Parathyroid adenoma (tissue), 2 donors: ENCODE measurements around the gene SECISBP2.

ENCODE experiments used
- H2AFZ ChIP-seq: fragments of 300-600 bp; sonication (generic); one replicate; pipeline ENCODE4 v1.7.0; 2017; ENCODE audit warnings: antibody characterized with exemption, mild to moderate bottlenecking
- H3K27ac ChIP-seq: fragments of 300-600 bp; sonication (generic); one replicate; pipeline ENCODE4 v1.7.0; 2017
- H3K27me3 ChIP-seq: fragments of 300-600 bp; sonication (generic); one replicate; pipeline ENCODE4 v1.7.0; 2017; ENCODE audit warnings: low read length; ENCODE audit not compliant: control insufficient read depth, insufficient read depth
- H3K36me3 ChIP-seq: fragments of 300-600 bp; sonication (generic); one replicate; pipeline ENCODE4 v1.7.0; 2017; ENCODE audit warnings: low read length; ENCODE audit not compliant: control insufficient read depth, insufficient read depth
- H3K4me1 ChIP-seq: fragments of 300-600 bp; sonication (generic); one replicate; pipeline ENCODE4 v1.7.0; 2017; ENCODE audit warnings: control low read depth
- H3K4me2 ChIP-seq: fragments of 300-600 bp; sonication (generic); one replicate; pipeline ENCODE4 v1.7.0; 2017; ENCODE audit warnings: low read length
- H3K4me3 ChIP-seq: fragments of 300-600 bp; sonication (generic); one replicate; pipeline ENCODE4 v1.7.0; 2017; ENCODE audit warnings: low read depth, low read length
- H3K79me2 ChIP-seq: fragments of 300-600 bp; sonication (generic); one replicate; pipeline ENCODE4 v1.7.0; 2017; ENCODE audit warnings: control low read depth
- H3K9ac ChIP-seq: fragments of 300-600 bp; sonication (generic); one replicate; pipeline ENCODE4 v1.7.0; 2017; ENCODE audit warnings: mild to moderate bottlenecking
- H3K9me3 ChIP-seq: fragments of 300-600 bp; sonication (generic); one replicate; pipeline ENCODE4 v1.7.0; 2017; ENCODE audit warnings: low read length; ENCODE audit not compliant: control insufficient read depth
- TF ChIP-seq, protein P1 (sequence below): fragments of 300-600 bp; sonication (generic); IDR thresholded peaks from one replicate; pipeline ENCODE4 v1.7.0; 2017; ENCODE audit warnings: antibody characterized with exemption, mild to moderate bottlenecking
- donor health status: primary hyperparathyroidism.

SECISBP2 gene

DNA sequence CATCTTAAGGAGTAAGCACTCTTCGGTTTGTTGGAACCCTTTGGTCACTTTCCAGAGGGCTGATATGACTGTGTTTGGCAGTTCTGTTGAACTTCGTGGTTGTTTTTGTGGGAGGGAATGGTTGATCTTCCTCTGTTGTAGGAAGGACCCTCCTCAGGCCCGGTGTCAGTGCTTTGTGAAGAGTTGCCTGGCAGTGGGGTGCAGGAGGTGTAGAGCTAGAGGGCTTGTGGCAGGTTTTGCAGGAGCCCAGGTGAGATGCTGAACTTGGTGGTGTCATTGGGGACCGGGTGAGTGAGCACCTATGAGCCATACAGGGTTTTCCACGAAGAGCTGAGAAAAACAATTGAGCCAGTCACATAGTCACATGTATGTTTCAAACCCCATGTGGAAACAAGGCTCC is 27.2 kb downstream of the SECISBP2 start:
- no peak overlapping the region for H3K9ac ChIP-seq
- H3K36me3 ChIP-seq: no peaks in the 10 kb centered on the region
- H3K27ac ChIP-seq: no peak overlapping the region

DNA sequence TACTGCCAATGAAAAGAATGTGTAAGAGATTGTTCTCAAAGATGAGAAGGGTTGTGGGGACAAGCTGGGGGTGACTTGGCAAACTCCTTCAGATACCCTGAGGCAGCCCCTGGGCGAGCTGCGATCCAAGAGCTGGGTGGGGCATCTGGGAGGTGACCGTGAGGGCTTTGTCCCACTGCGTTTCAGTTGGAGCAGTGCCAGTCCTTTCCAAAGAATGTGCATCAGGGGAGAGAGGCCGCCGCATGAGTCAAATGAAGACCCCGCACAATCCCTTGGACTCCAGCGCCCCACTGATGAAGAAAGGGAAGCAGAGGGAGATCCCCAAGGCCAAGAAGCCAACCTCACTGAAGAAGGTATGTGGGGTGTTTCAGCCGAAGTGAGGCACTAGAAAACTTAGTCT is 28.4 kb downstream of the SECISBP2 start:
- TF ChIP-seq, protein P1, sequence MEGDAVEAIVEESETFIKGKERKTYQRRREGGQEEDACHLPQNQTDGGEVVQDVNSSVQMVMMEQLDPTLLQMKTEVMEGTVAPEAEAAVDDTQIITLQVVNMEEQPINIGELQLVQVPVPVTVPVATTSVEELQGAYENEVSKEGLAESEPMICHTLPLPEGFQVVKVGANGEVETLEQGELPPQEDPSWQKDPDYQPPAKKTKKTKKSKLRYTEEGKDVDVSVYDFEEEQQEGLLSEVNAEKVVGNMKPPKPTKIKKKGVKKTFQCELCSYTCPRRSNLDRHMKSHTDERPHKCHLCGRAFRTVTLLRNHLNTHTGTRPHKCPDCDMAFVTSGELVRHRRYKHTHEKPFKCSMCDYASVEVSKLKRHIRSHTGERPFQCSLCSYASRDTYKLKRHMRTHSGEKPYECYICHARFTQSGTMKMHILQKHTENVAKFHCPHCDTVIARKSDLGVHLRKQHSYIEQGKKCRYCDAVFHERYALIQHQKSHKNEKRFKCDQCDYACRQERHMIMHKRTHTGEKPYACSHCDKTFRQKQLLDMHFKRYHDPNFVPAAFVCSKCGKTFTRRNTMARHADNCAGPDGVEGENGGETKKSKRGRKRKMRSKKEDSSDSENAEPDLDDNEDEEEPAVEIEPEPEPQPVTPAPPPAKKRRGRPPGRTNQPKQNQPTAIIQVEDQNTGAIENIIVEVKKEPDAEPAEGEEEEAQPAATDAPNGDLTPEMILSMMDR: no peak
- H3K4me1 ChIP-seq: peaks cover 1% of the 10 kb centered on the region
- no peak overlapping the region for H3K4me2 ChIP-seq
- H3K27ac ChIP-seq: no peak overlapping the region
- H2AFZ ChIP-seq: no peak overlapping the region
- no peaks in the 10 kb centered on the region for H3K79me2 ChIP-seq
- no peaks in the 10 kb centered on the region for H3K27me3 ChIP-seq
- no peak overlapping the region for H3K4me3 ChIP-seq
- no peaks in the 10 kb centered on the region for H3K36me3 ChIP-seq
- no peaks in the 10 kb centered on the region for H3K9me3 ChIP-seq
- no peak overlapping the region for H3K9ac ChIP-seq

More for the DNA sequence above, 27.2 kb downstream of the SECISBP2 start:
- Histone ChIP-seq H3K9me3 (no peaks in the 10 kb centered on the region), H3K27me3 (no peaks in the 10 kb centered on the region), H3K4me2 (no peak overlapping the region), H2AFZ (no peak overlapping the region), H3K4me1 (no peaks in the 10 kb centered on the region), H3K79me2 (no peaks in the 10 kb centered on the region), H3K4me3 (no peak overlapping the region)
- TF ChIP-seq, protein P1: no peak

DNA sequence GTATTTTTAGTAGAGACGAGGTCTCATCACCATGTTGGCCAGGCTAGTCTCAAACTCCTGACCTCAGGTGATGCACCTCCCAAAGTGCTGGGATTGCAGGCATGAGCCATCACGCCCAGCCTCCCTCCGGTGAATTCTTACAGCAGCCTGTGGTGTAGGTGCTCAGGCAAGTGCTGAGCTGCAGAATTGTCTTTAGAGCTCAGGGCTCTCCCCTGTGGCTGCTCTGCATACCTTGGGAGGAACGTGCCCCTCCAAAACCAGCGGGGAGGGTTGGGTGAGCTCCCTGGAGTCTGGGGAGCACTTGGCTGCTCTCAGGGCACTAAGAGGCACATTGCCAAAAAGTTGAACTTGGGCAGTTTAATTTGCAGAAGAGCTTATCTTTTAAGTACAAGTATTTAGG is 29.4 kb downstream of the SECISBP2 start:
- Histone ChIP-seq H3K27me3 (no peaks in the 10 kb centered on the region), H3K4me2 (no peak overlapping the region), H3K4me1 (peaks cover 3% of the 10 kb centered on the region), H3K79me2 (no peaks in the 10 kb centered on the region), H3K36me3 (no peaks in the 10 kb centered on the region), H2AFZ (no peak overlapping the region), H3K4me3 (no peak overlapping the region), H3K9me3 (no peaks in the 10 kb centered on the region), H3K27ac (no peak overlapping the region), H3K9ac (no peak overlapping the region)
- TF ChIP-seq, protein P1: no peak

DNA sequence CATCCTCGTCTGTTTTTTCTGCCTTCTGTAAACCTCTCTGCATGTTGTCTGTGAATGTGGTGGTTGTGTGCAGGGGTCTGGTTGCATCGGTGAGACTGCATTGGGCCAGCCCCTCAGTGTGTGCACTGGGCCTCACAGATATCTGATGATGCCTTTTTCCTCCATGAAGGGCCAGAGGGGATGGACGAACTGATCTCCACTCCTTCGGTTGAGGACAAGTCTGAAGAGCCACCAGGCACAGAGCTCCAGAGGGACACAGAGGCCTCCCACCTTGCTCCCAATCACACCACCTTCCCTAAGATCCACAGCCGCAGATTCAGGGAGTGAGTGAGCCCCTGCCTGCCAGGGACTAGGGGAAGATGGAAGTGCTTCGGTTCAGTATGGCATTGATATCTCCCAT is 31.3 kb downstream of the SECISBP2 start:
- no peak overlapping the region for H3K4me3 ChIP-seq
- no peak overlapping the region for H3K27ac ChIP-seq
- no peaks in the 10 kb centered on the region for H3K9me3 ChIP-seq
- H3K4me2 ChIP-seq: no peak overlapping the region
- no peaks in the 10 kb centered on the region for H3K27me3 ChIP-seq
- no peak overlapping the region for H3K9ac ChIP-seq
- H3K36me3 ChIP-seq: no peaks in the 10 kb centered on the region
- H3K79me2 ChIP-seq: no peaks in the 10 kb centered on the region
- H3K4me1 ChIP-seq: peaks cover 3% of the 10 kb centered on the region
- TF ChIP-seq, protein P1: no peak
- no peak overlapping the region for H2AFZ ChIP-seq

DNA sequence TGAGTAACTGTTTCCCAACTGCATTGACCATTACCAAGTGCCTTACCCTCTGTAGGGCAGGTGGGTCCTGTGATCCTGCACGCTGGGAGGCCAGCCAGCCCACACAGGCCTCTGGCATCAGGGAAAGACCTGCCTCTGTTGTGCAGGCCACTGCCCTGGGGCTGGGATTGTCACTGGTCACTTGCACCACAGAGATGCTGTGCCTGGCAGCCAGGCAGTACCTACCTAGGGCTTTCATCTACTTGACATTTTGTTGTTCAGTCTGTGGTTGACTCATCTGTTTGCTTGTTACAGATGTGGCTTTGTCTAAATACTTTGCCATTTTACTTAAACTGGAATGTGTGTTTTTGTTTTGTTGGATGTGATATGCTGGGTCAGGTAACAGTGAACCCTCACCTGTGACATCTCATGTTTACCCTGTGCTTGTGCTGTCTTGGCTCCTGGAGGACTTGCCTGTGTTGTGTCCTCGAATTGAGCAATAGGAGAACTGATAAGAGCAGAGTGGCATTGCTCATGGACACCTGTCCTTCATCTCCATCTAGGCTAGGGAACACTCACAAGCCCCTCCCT is 32.8 kb downstream of the SECISBP2 start:
- no peak overlapping the region for H3K27ac ChIP-seq
- no peak overlapping the region for H3K9ac ChIP-seq
- no peaks in the 10 kb centered on the region for H3K9me3 ChIP-seq
- TF ChIP-seq, protein P1: no peak
- no peak overlapping the region for H2AFZ ChIP-seq
- H3K79me2 ChIP-seq: no peaks in the 10 kb centered on the region
- H3K27me3 ChIP-seq: no peaks in the 10 kb centered on the region
- H3K4me2 ChIP-seq: no peak overlapping the region
- no peaks in the 10 kb centered on the region for H3K36me3 ChIP-seq
- no peak overlapping the region for H3K4me3 ChIP-seq
- H3K4me1 ChIP-seq: peaks cover 3% of the 10 kb centered on the region
